22Rv1 (cell line): ENCODE results near the gene UGT1A6.

Experiments
- CTCF ChIP-seq: fragments of 450-650 bp; IDR thresholded peaks from 2 replicates; pipeline ENCODE4 v1.5.1; 2017; ENCODE audit warnings: mild to moderate bottlenecking
- ZFX ChIP-seq: fragments of 450-650 bp; IDR thresholded peaks from 2 replicates; pipeline ENCODE4 v1.6.1; 2017; ENCODE audit warnings: antibody characterized with exemption, borderline replicate concordance

- TF ChIP-seq CTCF (no peak), ZFX (no peak)
Observed at GRCh38 chr2:233760043-233760442, 67.4 kb downstream of the UGT1A6 start, which contains the start of gene UGT1A1.
